Measurements from ENCODE around the gene F7. TPM values are rescaled to one million over a fixed set of nuclear protein-coding genes. Genes with fewer than 3 reads are reported as not detected.

The F7 gene
- polyA plus RNA-seq, 6 donors from 2014 or later, result not detected

DNA sequence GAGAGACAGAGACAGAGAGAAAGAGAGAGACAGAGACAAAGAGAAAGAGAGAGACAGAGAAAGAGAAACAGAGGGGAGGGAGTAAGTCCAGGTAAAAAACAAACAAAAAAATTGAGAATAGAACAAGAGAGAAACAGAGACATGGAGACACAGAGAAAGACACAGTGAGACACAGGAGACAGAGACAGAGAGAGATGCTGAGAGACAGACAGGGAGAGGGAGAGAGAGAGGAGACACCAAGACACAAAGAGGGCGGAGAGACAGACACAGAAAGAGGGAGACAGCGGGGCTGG is 47.0 kb downstream of the F7 start:
- H3K27ac Mint-ChIP-seq, result peak overlapping the region; percentile 29 to 93 (median 60)
- H3K4me1 Mint-ChIP-seq, result peaks cover 12 to 15% (median 13%) of the 10 kb centered on the region in 3 donors
- H3K9me3 Mint-ChIP-seq, result peaks cover 7 to 17% (median 10%) of the 10 kb centered on the region in 7 donors
- peaks cover 5 to 15% of the 10 kb centered on the region in 2 donors for H3K36me3 Mint-ChIP-seq
- DNase-seq (no peak), ATAC-seq (ENCODE audit: low read depth in 2 of 2) (no peak)
- peak overlapping the region; percentile 78 to 98 (median 92) for H3K4me3 Mint-ChIP-seq
- H3K27me3 Mint-ChIP-seq, result peaks cover 8 to 59% (median 34%) of the 10 kb centered on the region in 3 donors

DNA sequence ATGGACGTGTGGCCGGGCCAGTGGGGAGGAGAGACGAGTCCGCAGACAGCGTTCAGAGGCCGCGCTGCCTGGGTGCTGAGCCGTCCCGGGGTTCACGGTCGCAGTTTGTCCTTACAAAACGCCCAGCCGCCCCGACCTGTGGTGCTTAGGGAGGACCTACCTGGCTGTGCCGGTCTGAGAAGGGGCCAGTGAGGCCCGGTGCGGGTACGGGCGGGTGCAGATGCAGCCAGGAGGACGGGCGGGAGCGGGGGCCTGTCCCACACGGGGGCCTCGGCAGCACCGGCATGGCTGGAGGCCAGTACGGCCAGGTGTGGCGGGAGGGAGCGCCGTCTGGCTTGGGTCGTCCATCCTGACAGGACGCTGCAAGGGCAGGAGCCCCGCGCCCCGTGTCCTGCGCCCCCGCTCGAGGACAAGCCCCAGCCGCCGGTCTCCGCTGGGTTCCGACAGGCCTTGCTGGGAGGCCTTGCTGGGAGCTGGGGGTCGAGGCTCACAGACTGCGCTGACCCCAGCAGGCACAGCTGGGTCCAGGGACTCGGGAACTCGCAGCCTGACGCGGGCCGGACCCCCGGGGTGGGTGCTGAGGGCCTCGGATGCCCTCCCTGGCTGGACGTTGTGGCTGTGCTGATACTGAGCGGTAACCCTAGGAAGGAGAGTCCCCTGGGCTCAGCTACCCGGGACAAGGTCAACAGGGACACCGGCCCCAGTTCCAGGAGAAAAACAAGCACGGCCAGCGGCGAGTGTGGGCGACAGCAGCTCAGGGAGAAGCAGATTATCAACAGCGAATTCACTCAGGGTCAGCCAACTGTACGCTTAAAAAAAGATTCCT is 47.6 kb downstream of the F7 start:
- DNase-seq (peak; percentile 14), ATAC-seq (ENCODE audit: low read depth in 2 of 2) (peak; percentile 25 to 34)
- Mint-ChIP-seq H3K9me3 (peaks cover 7 to 17% (median 10%) of the 10 kb centered on the region in 7 donors), H3K27ac (peak overlapping the region; percentile 63 to 94 (median 84)), H3K36me3 (peaks cover 5 to 18% of the 10 kb centered on the region in 2 donors), H3K4me3 (peak overlapping the region; percentile 78 to 98 (median 94)), H3K4me1 (peaks cover 12 to 15% (median 13%) of the 10 kb centered on the region in 3 donors), H3K27me3 (peaks cover 8 to 63% (median 39%) of the 10 kb centered on the region in 3 donors)

DNA sequence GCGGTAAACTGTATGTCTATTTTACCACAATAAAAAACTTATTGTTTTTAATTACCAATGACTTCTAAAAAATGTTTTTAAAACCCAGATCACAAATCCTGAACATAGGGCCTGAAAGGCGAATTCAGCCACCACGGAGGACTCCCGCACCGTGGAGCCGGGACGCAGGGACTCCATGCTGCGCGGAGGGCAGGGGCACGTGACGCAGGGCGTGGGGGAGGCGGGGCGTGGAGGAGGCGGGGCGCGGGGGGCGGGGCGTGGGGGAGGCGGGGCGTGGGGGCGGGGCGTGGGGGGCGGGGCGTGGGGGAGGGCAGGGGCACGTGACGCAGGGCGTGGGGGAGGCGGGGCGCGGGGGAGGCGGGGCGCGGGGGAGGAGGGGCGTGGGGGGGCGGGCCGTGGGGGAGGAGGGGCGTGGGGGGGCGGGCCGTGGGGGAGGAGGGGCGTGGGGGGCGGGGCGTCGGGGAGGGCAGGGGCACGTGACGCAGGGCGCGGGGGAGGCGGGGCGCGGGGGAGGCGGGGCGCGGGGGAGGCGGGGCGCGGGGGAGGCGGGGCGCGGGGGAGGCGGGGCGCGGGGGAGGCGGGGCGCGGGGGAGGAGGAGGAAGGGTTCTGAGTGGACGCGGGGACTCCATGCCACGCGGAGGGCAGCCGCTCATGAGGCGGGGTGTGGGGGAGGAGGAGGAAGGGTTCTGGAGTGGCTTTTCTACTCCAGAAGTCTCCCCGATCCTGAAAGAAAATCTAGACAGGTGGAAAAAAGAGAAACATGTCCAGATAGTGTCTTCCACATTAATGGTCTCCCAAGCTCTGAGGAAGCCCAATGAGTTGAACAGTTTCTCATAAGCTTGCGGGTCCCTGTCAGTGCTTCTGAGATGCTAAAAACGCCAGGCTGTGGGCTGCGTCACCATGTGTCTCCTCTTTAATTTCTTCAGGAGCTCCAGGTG is 48.5 kb downstream of the F7 start:
- Mint-ChIP-seq H3K9me3 (peaks cover 7 to 17% (median 11%) of the 10 kb centered on the region in 7 donors), H3K27me3 (peaks cover 8 to 64% (median 47%) of the 10 kb centered on the region in 3 donors), H3K4me3 (peak overlapping the region; percentile 78 to 98 (median 88)), H3K36me3 (peaks cover 5 to 23% of the 10 kb centered on the region in 2 donors), H3K4me1 (peaks cover 12 to 15% (median 13%) of the 10 kb centered on the region in 3 donors), H3K27ac (peak overlapping the region in 5 of 6 donors; percentile 50 to 94 (median 73))
- ATAC-seq (ENCODE audit: low read depth in 2 of 2) (peak; percentile 79 to 82), DNase-seq (peak; percentile 62)

DNA sequence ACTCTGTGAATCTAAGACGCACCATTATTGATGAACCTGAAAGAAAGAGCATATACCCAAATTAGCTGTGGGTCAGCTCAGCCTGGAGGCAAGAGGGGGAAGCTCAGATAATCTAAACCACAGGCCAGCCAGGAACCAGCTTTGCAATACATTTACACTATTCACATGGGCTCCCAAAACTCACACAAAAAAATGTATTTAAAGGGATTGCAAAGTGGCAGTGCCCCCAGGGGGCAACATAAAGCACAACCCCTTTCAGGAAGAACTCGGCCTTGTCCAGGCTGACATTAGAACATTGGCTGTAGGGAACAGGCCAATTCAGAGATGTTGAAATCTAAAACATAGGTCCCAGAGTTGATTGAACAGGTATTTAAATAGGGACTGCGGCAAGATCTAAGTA is 49.6 kb downstream of the F7 start:
- H3K4me3 Mint-ChIP-seq, result peak overlapping the region in 7 of 8 donors; percentile 59 to 90 (median 64)
- peaks cover 5 to 23% of the 10 kb centered on the region in 2 donors for H3K36me3 Mint-ChIP-seq
- peaks cover 12 to 15% (median 13%) of the 10 kb centered on the region in 3 donors for H3K4me1 Mint-ChIP-seq
- ATAC-seq (ENCODE audit: low read depth in 2 of 2) (no peak), DNase-seq (no peak)
- H3K27me3 Mint-ChIP-seq, result peaks cover 13 to 64% (median 47%) of the 10 kb centered on the region in 3 donors
- peak overlapping the region in 3 of 6 donors; percentile 44 to 93 (median 73) for H3K27ac Mint-ChIP-seq
- H3K9me3 Mint-ChIP-seq, result peaks cover 7 to 17% (median 11%) of the 10 kb centered on the region in 7 donors

DNA sequence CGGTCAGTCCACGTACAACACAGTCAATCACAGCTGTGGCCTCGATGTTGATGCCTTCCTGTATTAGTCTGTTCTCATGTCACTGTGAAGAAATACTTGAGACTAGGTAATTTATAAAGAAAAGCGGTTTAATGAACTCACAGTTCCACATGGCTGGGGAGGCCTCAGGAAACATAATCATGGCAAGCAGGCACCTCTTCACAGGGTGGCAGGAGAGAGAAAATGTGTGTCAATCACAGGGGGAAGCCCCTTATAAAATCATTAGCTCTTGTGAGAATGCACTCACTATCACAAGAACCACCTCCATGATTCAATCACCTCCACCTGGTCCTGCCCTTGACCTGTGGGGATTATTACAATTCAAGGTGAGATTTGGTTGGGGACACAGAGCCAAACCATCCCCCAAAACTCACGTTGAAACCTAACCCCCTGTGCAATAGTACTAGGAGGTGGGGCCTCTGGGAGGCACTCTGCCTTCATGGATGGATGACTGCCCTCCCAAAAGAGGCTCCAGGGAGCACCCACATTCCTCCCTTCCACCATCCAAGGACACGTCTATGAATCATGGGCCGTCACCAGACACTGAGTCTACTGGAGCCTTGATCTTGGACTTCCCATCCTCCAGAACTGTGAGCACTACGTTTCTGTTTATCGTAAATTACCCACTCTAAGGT is 50.5 kb downstream of the F7 start:
- ATAC-seq (ENCODE audit: low read depth in 2 of 2) (no peak), DNase-seq (no peak)
- Mint-ChIP-seq H3K4me1 (peaks cover 13 to 19% (median 15%) of the 10 kb centered on the region in 3 donors), H3K27ac (peak overlapping the region in 1 of 6 donors; percentile 29), H3K4me3 (no peak overlapping the region), H3K36me3 (peaks cover 5 to 21% of the 10 kb centered on the region in 2 donors), H3K9me3 (peaks cover 7 to 17% (median 11%) of the 10 kb centered on the region in 7 donors), H3K27me3 (peaks cover 16 to 60% (median 43%) of the 10 kb centered on the region in 3 donors)

DNA sequence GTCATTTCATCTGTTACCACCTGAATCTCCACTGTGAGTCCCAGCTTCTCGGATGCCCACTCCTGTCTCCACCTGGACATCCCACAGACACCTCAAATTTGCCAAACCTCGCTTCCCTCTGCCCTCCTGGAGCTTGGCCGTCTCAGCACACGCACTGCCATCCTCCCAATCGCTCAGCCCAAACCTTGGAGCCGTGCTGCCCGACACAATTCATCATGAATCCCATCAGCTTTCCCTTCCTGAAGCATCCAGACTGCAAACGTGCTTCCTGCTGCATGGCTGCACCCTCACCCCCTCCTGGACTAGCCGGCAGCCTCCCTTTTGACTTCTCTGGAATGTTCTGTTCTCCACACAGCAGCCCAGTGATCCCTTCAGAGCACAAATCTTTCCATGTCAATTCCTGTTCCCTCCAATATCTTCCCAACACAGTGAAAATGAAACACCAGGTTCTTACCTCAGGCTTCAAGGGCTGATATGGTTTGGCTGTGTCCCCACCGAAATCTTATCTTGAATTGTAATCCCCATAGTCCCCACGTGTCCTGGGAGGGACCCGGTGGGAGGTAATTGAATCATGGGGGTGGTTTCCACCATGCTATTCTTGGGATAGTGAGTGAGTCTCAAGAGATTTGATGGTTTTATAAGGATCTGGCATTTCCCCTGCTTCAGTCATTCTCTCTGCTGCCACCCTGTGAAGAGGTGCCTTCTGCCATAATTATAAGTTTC is 51.8 kb downstream of the F7 start:
- H3K4me1 Mint-ChIP-seq, result peaks cover 10 to 20% (median 15%) of the 10 kb centered on the region in 3 donors

DNA sequence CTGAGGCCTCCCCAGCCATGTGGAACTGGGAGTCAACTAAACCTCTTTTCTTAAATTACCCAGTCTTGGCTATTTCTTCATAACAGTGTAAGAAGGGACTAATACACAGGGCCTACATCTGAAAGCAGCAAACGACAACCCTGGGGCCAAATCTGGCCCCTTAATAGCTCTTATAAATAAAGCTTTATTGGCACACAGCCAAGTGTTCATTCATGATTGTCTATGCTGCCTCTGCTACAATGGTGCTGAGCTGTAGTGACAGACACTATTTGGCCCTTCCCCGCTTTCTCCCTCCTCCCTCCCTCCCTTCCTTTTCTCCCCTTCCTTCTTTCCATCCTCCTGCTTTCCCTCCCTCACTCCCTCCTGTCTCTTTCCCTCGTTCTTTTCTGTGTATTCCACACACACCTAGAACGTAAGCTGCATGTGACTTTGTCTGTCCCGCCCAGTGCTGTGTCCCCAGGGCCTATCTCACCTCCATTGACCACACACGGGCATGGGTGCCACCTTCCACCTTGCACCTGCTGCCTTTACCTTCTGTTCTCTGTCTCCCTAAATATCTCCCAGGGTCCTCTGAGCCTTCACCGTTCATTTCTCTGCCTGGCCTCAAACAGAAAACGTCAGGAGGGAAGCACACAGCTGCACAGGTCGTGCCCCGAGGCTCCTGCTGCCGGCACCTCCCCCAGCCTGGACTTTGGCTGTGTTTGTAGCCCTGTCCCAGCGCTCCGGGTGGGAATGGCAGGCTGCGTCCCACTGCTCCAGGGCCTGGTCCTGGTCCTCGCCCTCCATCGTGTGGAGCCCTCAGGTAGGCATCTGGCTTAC is 52.5 kb downstream of the F7 start, which contains the start of gene PROZ:
PROZ (plus strand) TSS at position 720 of the 819 bp plus-strand sequence; CDS start at position 733, 13 bp downstream.
- H3K4me3 Mint-ChIP-seq, result peak within 1 kb of the TSS in 2 of 8 donors; percentile 29 to 68
- peaks cover 7 to 17% (median 10%) of the 10 kb centered on the region in 7 donors for H3K9me3 Mint-ChIP-seq
- H3K27ac Mint-ChIP-seq, result peak within 1 kb of the TSS in 1 of 6 donors; percentile 37
- DNase-seq (no peak), ATAC-seq (ENCODE audit: low read depth in 2 of 2) (no peak)
- H3K27me3 Mint-ChIP-seq, result peaks cover 8 to 51% (median 33%) of the 10 kb centered on the region in 3 donors
- peaks cover 11 to 14% (median 11%) of the 10 kb centered on the region in 3 donors for H3K4me1 Mint-ChIP-seq
- H3K36me3 Mint-ChIP-seq, result peaks cover 5 to 16% of the 10 kb centered on the region in 2 donors

More for the DNA sequence above, 51.8 kb downstream of the F7 start:
- Mint-ChIP-seq H3K27me3 (peaks cover 13 to 52% (median 35%) of the 10 kb centered on the region in 3 donors), H3K27ac (peak overlapping the region in 1 of 6 donors; percentile 1), H3K4me3 (peak overlapping the region in 2 of 8 donors; percentile 29 to 68), H3K36me3 (peaks cover 5 to 16% of the 10 kb centered on the region in 2 donors), H3K9me3 (peaks cover 7 to 17% (median 11%) of the 10 kb centered on the region in 7 donors)
- ATAC-seq (ENCODE audit: low read depth in 2 of 2) (no peak), DNase-seq (no peak)

DNA sequence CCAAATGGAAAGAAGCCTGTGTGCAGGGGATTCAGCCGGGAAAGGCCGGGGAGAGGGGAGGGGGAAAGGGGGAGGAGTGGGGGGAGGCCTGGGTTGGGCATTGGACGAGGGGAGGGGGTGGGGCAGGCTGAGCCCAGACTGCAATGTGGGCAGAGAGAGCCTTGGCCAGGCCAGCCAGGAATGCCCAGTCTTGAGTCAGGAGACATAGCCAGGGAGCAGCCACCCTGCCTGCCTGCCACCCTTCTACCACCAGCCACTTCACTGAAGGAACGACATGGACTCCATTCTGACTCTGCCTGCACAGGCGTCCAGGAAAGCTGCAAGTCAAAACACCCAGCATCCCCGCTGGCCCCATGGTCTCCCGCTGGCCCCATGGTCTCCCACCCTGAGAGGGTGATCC is 53.4 kb downstream of the F7 start:
- ATAC-seq (ENCODE audit: low read depth in 2 of 2) (no peak), DNase-seq (no peak)
- Mint-ChIP-seq H3K4me1 (peaks cover 12 to 19% (median 15%) of the 10 kb centered on the region in 3 donors), H3K36me3 (peaks cover 5 to 16% of the 10 kb centered on the region in 2 donors), H3K27ac (no peak overlapping the region), H3K9me3 (peaks cover 7 to 17% (median 10%) of the 10 kb centered on the region in 7 donors), H3K27me3 (peaks cover 8 to 57% (median 38%) of the 10 kb centered on the region in 3 donors), H3K4me3 (no peak overlapping the region)

DNA sequence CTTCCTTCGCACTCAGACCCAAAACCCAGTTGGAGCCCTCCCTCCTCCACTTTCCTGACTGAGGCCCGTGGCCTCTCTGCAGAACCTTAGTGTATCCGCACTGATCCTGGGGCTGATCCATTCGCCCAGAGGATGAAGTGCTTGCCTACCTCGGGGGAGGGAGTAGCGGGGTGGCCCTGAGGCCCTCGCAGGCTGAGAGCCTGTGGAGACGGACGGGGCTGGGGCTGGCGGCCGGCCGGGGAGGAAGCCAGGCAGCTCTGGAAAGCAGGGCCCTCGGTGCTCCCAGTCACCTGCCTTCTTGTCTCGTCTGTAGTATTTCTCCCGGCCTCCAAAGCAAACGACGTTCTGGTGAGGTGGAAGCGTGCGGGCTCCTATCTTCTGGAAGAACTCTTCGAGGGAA is 54.1 kb downstream of the F7 start:
- H3K36me3 Mint-ChIP-seq, result peaks cover 5 to 16% of the 10 kb centered on the region in 2 donors
- peaks cover 7 to 17% (median 10%) of the 10 kb centered on the region in 7 donors for H3K9me3 Mint-ChIP-seq
- no peak overlapping the region for H3K4me3 Mint-ChIP-seq
- no peak for ATAC-seq (ENCODE audit: low read depth in 2 of 2)
- DNase-seq, result no peak
- peaks cover 8 to 60% (median 38%) of the 10 kb centered on the region in 3 donors for H3K27me3 Mint-ChIP-seq
- peaks cover 14 to 18% (median 15%) of the 10 kb centered on the region in 3 donors for H3K4me1 Mint-ChIP-seq
- no peak overlapping the region for H3K27ac Mint-ChIP-seq

DNA sequence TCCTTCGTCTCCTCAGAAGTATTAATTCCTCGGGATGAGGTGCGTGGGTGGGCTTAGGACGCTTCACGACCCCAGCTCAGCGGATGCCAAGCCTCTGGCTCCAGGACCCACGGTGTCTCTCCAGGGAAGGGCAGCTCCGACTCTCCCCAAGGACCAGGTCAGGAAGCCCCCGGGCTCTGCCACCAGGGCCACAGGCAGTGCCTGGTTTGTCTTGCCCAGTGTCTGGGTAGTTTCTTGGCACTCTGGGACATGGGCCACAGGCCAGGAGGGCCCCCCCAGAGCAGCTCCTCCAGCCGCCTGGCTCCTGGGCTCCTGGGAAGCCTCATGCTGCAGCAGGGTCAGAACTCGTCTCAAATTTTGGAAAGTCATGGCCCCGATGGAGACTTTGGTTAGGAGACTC is 55.4 kb downstream of the F7 start:
- peak overlapping the region in 1 of 8 donors; percentile 24 for H3K4me3 Mint-ChIP-seq
- ATAC-seq (ENCODE audit: low read depth in 2 of 2), result no peak

DNA sequence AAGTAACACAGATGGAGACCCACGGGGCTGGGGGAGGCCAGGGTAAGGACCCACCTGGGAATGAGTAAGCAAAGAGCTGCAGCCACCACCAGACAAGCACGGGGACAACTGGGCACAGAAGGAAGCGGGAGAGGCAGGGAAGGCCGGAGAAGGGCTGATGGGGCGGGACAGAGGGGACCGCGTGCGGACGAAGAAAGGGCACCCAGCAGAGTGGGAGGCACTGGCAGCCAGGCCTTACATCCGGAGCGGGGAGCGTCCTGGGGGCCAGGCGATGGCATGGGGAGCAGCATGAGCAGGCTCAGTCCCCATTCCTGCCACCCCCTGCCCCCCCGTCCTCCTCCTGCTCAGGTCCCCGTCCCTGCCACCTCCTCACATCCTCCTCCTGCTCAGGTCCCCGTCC is 55.8 kb downstream of the F7 start:
- Mint-ChIP-seq H3K4me3 (peak overlapping the region in 2 of 8 donors; percentile 24 to 54), H3K9me3 (peaks cover 0 to 6% (median 2%) of the 10 kb centered on the region in 7 donors), H3K4me1 (peaks cover 13 to 15% (median 14%) of the 10 kb centered on the region in 3 donors), H3K36me3 (peaks cover 0 to 8% of the 10 kb centered on the region in 2 donors), H3K27me3 (peaks cover 8 to 56% (median 38%) of the 10 kb centered on the region in 3 donors), H3K27ac (no peak overlapping the region)
- no peak for DNase-seq
- no peak for ATAC-seq (ENCODE audit: low read depth in 2 of 2)

More for the DNA sequence above, 55.4 kb downstream of the F7 start:
- Mint-ChIP-seq H3K36me3 (peaks cover 0 to 8% of the 10 kb centered on the region in 2 donors), H3K27me3 (peaks cover 8 to 56% (median 38%) of the 10 kb centered on the region in 3 donors), H3K27ac (no peak overlapping the region), H3K9me3 (peaks cover 0 to 6% (median 3%) of the 10 kb centered on the region in 7 donors), H3K4me1 (peaks cover 13 to 15% (median 14%) of the 10 kb centered on the region in 3 donors)
- DNase-seq, result no peak
